Liver (tissue), 9 donors: ENCODE data around the gene CERT1. TPM values are rescaled to one million over a fixed set of nuclear protein-coding genes. Genes with fewer than 3 reads are reported as not detected.

Experiments used
- DNase-seq: peaks from one replicate; pipeline ENCODE4 v3.0.0-alpha.2; 2017; ENCODE audit warnings: low spot score
- H3K27ac ChIP-seq, 2 donors: one replicate each; pipeline ENCODE4 v1.7.0; 2013; ENCODE audit warnings: inconsistent platforms in 2 of 2, low read length in 2 of 2, control low read depth in 1 of 2, low read depth in 1 of 2, mild to moderate bottlenecking in 1 of 2
- H3K27me3 ChIP-seq, 4 donors: one replicate each; pipeline versions ENCODE4 v1.6.1 to v1.7.0; 2013; ENCODE audit warnings: low read length in 3 of 4, inconsistent platforms in 1 of 4, mild to moderate bottlenecking in 1 of 4, moderate library complexity in 1 of 4; ENCODE audit not compliant: control insufficient read depth in 4 of 4, insufficient read depth in 4 of 4
- H3K36me3 ChIP-seq, 4 donors: one replicate each; pipeline versions ENCODE4 v1.6.1 to v1.7.0; 2013; ENCODE audit warnings: low read length in 3 of 4, mild to moderate bottlenecking in 3 of 4, low read depth in 1 of 4, moderate library complexity in 1 of 4; ENCODE audit not compliant: control insufficient read depth in 4 of 4, insufficient read depth in 3 of 4
- H3K4me1 ChIP-seq, 4 donors: one replicate each; pipeline versions ENCODE4 v1.6.1 to v1.7.0; 2013; ENCODE audit warnings: low read length in 3 of 4, mild to moderate bottlenecking in 3 of 4, moderate library complexity in 1 of 4; ENCODE audit not compliant: control insufficient read depth in 4 of 4, insufficient read depth in 4 of 4
- H3K4me3 ChIP-seq, 3 donors: one replicate each; pipeline versions ENCODE4 v1.6.1 to v1.7.0; 2013; ENCODE audit warnings: low read length in 3 of 3, control low read depth in 1 of 3, low read depth in 1 of 3, mild to moderate bottlenecking in 1 of 3
- H3K9ac ChIP-seq, 2 donors: one replicate each; pipeline ENCODE4 v1.7.0; 2013; ENCODE audit warnings: low read length in 2 of 2, mild to moderate bottlenecking in 2 of 2, moderate library complexity in 2 of 2, control low read depth in 1 of 2, low read depth in 1 of 2
- H3K9me3 ChIP-seq, 4 donors: one replicate each; pipeline versions ENCODE4 v1.6.1 to v1.7.0; 2013; ENCODE audit warnings: low read length in 3 of 4; ENCODE audit not compliant: control insufficient read depth in 4 of 4
- ATF3 ChIP-seq: IDR thresholded peaks from 2 replicates; pipeline ENCODE4 v1.6.1; 2016; ENCODE audit warnings: antibody characterized with exemption
- CTCF ChIP-seq: fragments of 150-350 bp; IDR thresholded peaks from 2 replicates; pipeline ENCODE4 v1.5.1; 2017; ENCODE audit warnings: improper control_type of control experiment, low read depth, low read length; ENCODE audit not compliant: missing input control
- EGR1 ChIP-seq, 2 donors: IDR thresholded peaks; 2 replicates each; pipeline ENCODE4 v1.6.1; 2016 to 2018; ENCODE audit warnings: antibody characterized with exemption in 2 of 2, low read depth in 2 of 2
- FOXA1 ChIP-seq: IDR thresholded peaks from 2 replicates; pipeline ENCODE4 v1.6.1; 2016; ENCODE audit warnings: antibody characterized with exemption
- FOXA2 ChIP-seq: IDR thresholded peaks from 2 replicates; pipeline ENCODE4 v1.6.1; 2016; ENCODE audit warnings: antibody characterized with exemption
- GABPA ChIP-seq, 2 donors: IDR thresholded peaks in 1 of 2; conservative IDR thresholded peaks in 1 of 2; 2 replicates each; pipeline ENCODE4 v1.6.1; 2016; ENCODE audit warnings: antibody characterized with exemption in 2 of 2, mild to moderate bottlenecking in 1 of 2, moderate library complexity in 1 of 2
- HNF4A ChIP-seq, 2 donors: conservative IDR thresholded peaks; 2 replicates each; pipeline ENCODE4 v1.6.1; 2016; ENCODE audit warnings: antibody characterized with exemption in 2 of 2, mild to moderate bottlenecking in 2 of 2
- HNF4G ChIP-seq: IDR thresholded peaks from 2 replicates; pipeline ENCODE4 v1.6.1; 2016; ENCODE audit warnings: antibody characterized with exemption
- JUND ChIP-seq, 2 donors: IDR thresholded peaks; 2 replicates each; pipeline ENCODE4 v1.6.1; 2016; ENCODE audit warnings: antibody characterized with exemption in 2 of 2
- MAX ChIP-seq: IDR thresholded peaks from 2 replicates; pipeline ENCODE4 v1.6.1; 2016; ENCODE audit warnings: antibody characterized with exemption
- NR2F2 ChIP-seq: IDR thresholded peaks from 2 replicates; pipeline ENCODE4 v1.6.1; 2016; ENCODE audit warnings: antibody characterized with exemption
- RAD21 ChIP-seq, 2 donors: IDR thresholded peaks; 2 replicates each; pipeline ENCODE4 v1.6.1; 2016; ENCODE audit warnings: antibody characterized with exemption in 2 of 2, mild to moderate bottlenecking in 2 of 2
- REST ChIP-seq: IDR thresholded peaks from 2 replicates; pipeline ENCODE4 v1.6.1; 2016; ENCODE audit warnings: antibody characterized with exemption, mild to moderate bottlenecking
- RXRA ChIP-seq, 2 donors: IDR thresholded peaks; 2 replicates each; pipeline ENCODE4 v1.6.1; 2017 to 2018; ENCODE audit warnings: antibody characterized with exemption in 2 of 2, mild to moderate bottlenecking in 1 of 2
- SP1 ChIP-seq: IDR thresholded peaks from 2 replicates; pipeline ENCODE4 v1.6.1; 2018; ENCODE audit warnings: antibody characterized with exemption, mild to moderate bottlenecking
- TAF1 ChIP-seq: conservative IDR thresholded peaks from 2 replicates; pipeline ENCODE4 v1.6.1; 2016; ENCODE audit warnings: antibody characterized with exemption, mild to moderate bottlenecking
- YY1 ChIP-seq: IDR thresholded peaks from 2 replicates; pipeline ENCODE4 v1.6.1; 2016; ENCODE audit warnings: antibody characterized with exemption, mild to moderate bottlenecking
- ZBTB33 ChIP-seq: IDR thresholded peaks from 2 replicates; pipeline ENCODE4 v1.6.1; 2016; ENCODE audit warnings: antibody characterized with exemption
- WGBS: extraction: QIAGEN DNeasy Blood & Tissue Kit; methylation state at CpG from one replicate; pipeline ENCODE4 v1.1.7; 2013; 5-methylcytosine and 5-hydroxymethylcytosine counted together
- polyA plus RNA-seq, 2 donors: library from polyadenylated mRNA; stranded (reverse) in 1 of 2; unstranded in 1 of 2; fragments of 200-250 nt in 1 of 2; fragments of >200 nt in 1 of 2; fragmentation: Nextera tagmentation in 1 of 2; extraction: Ambion mirVana in 1 of 2; gene quantifications; one replicate each; pipeline versions ENCODE4 v1.2.1 to v1.2.3, GENCODE V29; 2013 to 2015
- total RNA-seq, 2 donors: library from RNA; depleted of rRNA; stranded (reverse); fragments of >200 nt; gene quantifications; one replicate each; pipeline ENCODE4 v1.2.3, GENCODE V29; 2014
- donor health status: healthy.
- donor health status: healthy.
- donor health status: healthy.
- donor health status: healthy.
- donor health status: healthy.

CERT1 gene
- total and polyA plus RNA-seq, 4 donors = 11.4 to 25.1 (median 16.8) TPM

GRCh38 chr5:75348241-75348640 is 163.2 kb downstream of the CERT1 start:
- Histone ChIP-seq H3K27ac (no peak overlapping the region), H3K9me3 (no peaks in the 10 kb centered on the region), H3K9ac (no peak overlapping the region), H3K36me3 (peaks cover 7 to 65% (median 62%) of the 10 kb centered on the region in 4 donors), H3K27me3 (no peaks in the 10 kb centered on the region), H3K4me3 (no peak overlapping the region), H3K4me1 (no peaks in the 10 kb centered on the region)
- no peak for TF ChIP-seq FOXA2
- TF ChIP-seq SP1 = no peak
- no peak for TF ChIP-seq EGR1 (IDR thresholded peaks at IDR 0.05; ENCODE audit: low read depth in 2 of 2)
- no peak for TF ChIP-seq HNF4A (conservative IDR thresholded peaks at IDR 0.05)
- no peak for TF ChIP-seq GABPA (IDR thresholded peaks at IDR 0.05 in 1 of 2, conservative IDR thresholded peaks at IDR 0.05 in 1 of 2)
- no peak for TF ChIP-seq RAD21 (IDR thresholded peaks at IDR 0.05)
- no peak for TF ChIP-seq REST
- TF ChIP-seq YY1 = no peak
- no peak for TF ChIP-seq TAF1
- no peak for TF ChIP-seq ZBTB33
- TF ChIP-seq RXRA (IDR thresholded peaks at IDR 0.05) = no peak
- no peak for TF ChIP-seq NR2F2
- TF ChIP-seq ATF3 = no peak
- no peak for TF ChIP-seq JUND (IDR thresholded peaks at IDR 0.05)
- TF ChIP-seq MAX = no peak
- no peak for TF ChIP-seq FOXA1
- no peak for TF ChIP-seq HNF4G
- no peak for TF ChIP-seq CTCF
- 94% methylated on average over 3 of the region's 3 CpGs for WGBS
- no peak for DNase-seq
